Adrenal gland (tissue), 12 donors: ENCODE measurements around the gene ZCCHC3. TPM values are rescaled to one million over a fixed set of nuclear protein-coding genes. Genes with fewer than 3 reads are reported as not detected.
A peak's percentile ranks its signal among the peaks of the same experiment; 100 is the strongest.

Experiments used
- DNase-seq, 7 donors: peaks; one replicate each; pipeline ENCODE4 v3.0.0-alpha.2; 2019 to 2020
- H3K27ac ChIP-seq, 5 donors: fragments of 200-600 bp; sonication (generic) in 4 of 5; 1 replicate in 3 of 5; 2 replicates in 2 of 5; pipeline versions ENCODE4 v1.5.1 to v1.8.0; 2016 to 2020; ENCODE audit warnings: mild to moderate bottlenecking in 1 of 5
- H3K27me3 ChIP-seq: fragments of 200-600 bp; 2 replicates; pipeline ENCODE4 v1.8.0; 2021
- H3K36me3 ChIP-seq, 2 donors: fragments of 200-600 bp; replicated peaks in 1 of 2; 1 replicate in 1 of 2; 2 replicates in 1 of 2; pipeline versions ENCODE4 v1.5.1 to v1.8.0; 2018 to 2022
- H3K4me1 ChIP-seq, 2 donors: fragments of 200-600 bp; replicated peaks in 1 of 2; 1 replicate in 1 of 2; 2 replicates in 1 of 2; pipeline versions ENCODE4 v1.5.1 to v1.8.0; 2018 to 2021
- H3K4me3 ChIP-seq, 4 donors: fragments of 200-600 bp; sonication (generic) in 3 of 4; one replicate each; pipeline ENCODE4 v1.5.1; 2016 to 2018
- H3K9me3 ChIP-seq, 3 donors: fragments of 200-600 bp; sonication (generic) in 1 of 3; replicated peaks in 1 of 3; 1 replicate in 2 of 3; 2 replicates in 1 of 3; pipeline versions ENCODE4 v1.5.1 to v1.8.0; 2016 to 2021
- CTCF ChIP-seq, 6 experiments: fragments of 450-650 bp in 4 of 6; fragments of 200-600 bp in 2 of 6; sonication (generic) in 1 of 6; IDR thresholded peaks; 1 replicate in 5 of 6; 2 replicates in 1 of 6; pipeline versions ENCODE4 v1.5.1 to v1.8.0; 2016 to 2021; ENCODE audit warnings: antibody characterized with exemption in 6 of 6, mild to moderate bottlenecking in 2 of 6, moderate library complexity in 1 of 6
- POLR2A ChIP-seq, 2 donors: fragments of 450-650 bp; IDR thresholded peaks; one replicate each; pipeline ENCODE4 v1.6.1; 2017; ENCODE audit warnings: antibody characterized with exemption in 2 of 2, mild to moderate bottlenecking in 2 of 2, moderate library complexity in 1 of 2
- WGBS, 4 donors: extraction: QIAGEN DNeasy Blood & Tissue Kit in 2 of 4; methylation state at CpG; one replicate each; pipeline versions ENCODE4 v1.1.5 to v1.1.7; 2013 to 2017; 5-methylcytosine and 5-hydroxymethylcytosine counted together
- intact Hi-C, 2 donors: fragments of 100-400 bp; cut with DNase I; formaldehyde crosslinking; loops; one replicate each; pipeline versions ENCODE4 v1.14.1 to v1.15.0; 2022 to 2023
- polyA plus RNA-seq, 3 donors: library from polyadenylated mRNA; stranded (reverse); fragments of 200-250 nt in 2 of 3; fragments of 350-450 nt in 1 of 3; fragmentation: Illumina TruSeq in 1 of 3; extraction: RNeasy Lipid Tissue Mini Kit (QIAGEN cat#74804) in 1 of 3; gene quantifications; one replicate each; pipeline ENCODE4 v1.2.3, GENCODE V29; 2013 to 2014
- total RNA-seq, 9 donors: library from RNA; depleted of rRNA in 4 of 9; stranded (reverse); fragments of >200 nt in 4 of 9; fragments of 120-200 nt in 1 of 9; fragmentation: NEBNext Ultra II Directional in 1 of 9; extraction: Animal tissue kit (Norgen Biotek cat#: 25700) in 1 of 9; gene quantifications; one replicate each; pipeline versions ENCODE4 v1.1.0 to v1.2.4, GENCODE V29; 2013 to 2023
- donor health status: healthy with polysubstance abuse.
- donor health status: Bipolar disorder and iron deficiency.
- donor health status: DM: yes; HTN: yes; CAD: no.
- donor health status: DM: no; HTN: no; CAD: no.
- donor health status: DM: no; HTN: no; CAD: no.
- donor health status: DM: yes; HTN: yes; CAD: no.

Gene ZCCHC3
- total and polyA plus RNA-seq, 12 donors = 11.1 to 29.3 (median 16.3) TPM

GRCh38 chr20:257419-257818 is 40.0 kb upstream of the ZCCHC3 start, which contains the start of gene DEFB132:
DEFB132 (plus strand) TSS chr20:257724; CDS start chr20:257779, 55 bp downstream.
- Histone ChIP-seq H3K4me3 (no peak within 1 kb of the TSS), H3K4me1 (no peaks in the 10 kb centered on the region), H3K27ac (no peak within 1 kb of the TSS), H3K36me3 (no peaks in the 10 kb centered on the region), H3K9me3 (no peaks in the 10 kb centered on the region), H3K27me3 (peaks cover 11% of the 10 kb centered on the region)
- TF ChIP-seq CTCF (IDR thresholded peaks at IDR 0.05) = no peak
- TF ChIP-seq POLR2A (IDR thresholded peaks at IDR 0.05) = no peak
- DNase-seq = no peak
- intact Hi-C loops = no loop called here
- 67 to 79% (median 73%) methylated on average over 7 of the region's 7 CpGs for WGBS, 4 donors

- H3K36me3 ChIP-seq = no peaks in the 10 kb centered on the region
- no peaks in the 10 kb centered on the region for H3K9me3 ChIP-seq
- H3K4me3 ChIP-seq = no peak overlapping the region
- intact Hi-C loops = no loop called here
- no peak for DNase-seq
- H3K4me1 ChIP-seq = no peaks in the 10 kb centered on the region
- no peak for TF ChIP-seq CTCF (IDR thresholded peaks at IDR 0.05)
- no peak for TF ChIP-seq POLR2A (IDR thresholded peaks at IDR 0.05)
- H3K27me3 ChIP-seq = peaks cover 11% of the 10 kb centered on the region
- 48 to 64% (median 53%) methylated on average over 4 of the region's 4 CpGs for WGBS, 4 donors
- no peak overlapping the region for H3K27ac ChIP-seq
Measured at GRCh38 chr20:258269-258858, 39.0 kb upstream of the ZCCHC3 start.

GRCh38 chr20:258963-259362 is 38.4 kb upstream of the ZCCHC3 start:
- H3K27me3 ChIP-seq = peaks cover 11% of the 10 kb centered on the region

GRCh38 chr20:259981-260380 is 37.4 kb upstream of the ZCCHC3 start:
- DNase-seq = no peak
- intact Hi-C loops = no loop called here
- Histone ChIP-seq H3K4me3 (no peak overlapping the region), H3K4me1 (no peaks in the 10 kb centered on the region), H3K27me3 (peaks cover 3% of the 10 kb centered on the region), H3K27ac (no peak overlapping the region), H3K9me3 (no peaks in the 10 kb centered on the region), H3K36me3 (no peaks in the 10 kb centered on the region)
- 34 to 71% (median 60%) methylated on average over 2 of the region's 2 CpGs for WGBS, 4 donors
- no peak for TF ChIP-seq POLR2A (IDR thresholded peaks at IDR 0.05)
- no peak for TF ChIP-seq CTCF (IDR thresholded peaks at IDR 0.05)

More at GRCh38 chr20:258963-259362, 38.4 kb upstream of the ZCCHC3 start:
- 39 to 62% (median 50%) methylated on average over 8 of the region's 8 CpGs for WGBS, 4 donors
- peak in 1 of 7 donors; percentile 21 for DNase-seq
- Histone ChIP-seq H3K27ac (no peak overlapping the region), H3K9me3 (no peaks in the 10 kb centered on the region), H3K36me3 (no peaks in the 10 kb centered on the region), H3K4me3 (no peak overlapping the region), H3K4me1 (no peaks in the 10 kb centered on the region)
- intact Hi-C loops = no loop called here
- TF ChIP-seq CTCF (IDR thresholded peaks at IDR 0.05) = no peak
- TF ChIP-seq POLR2A (IDR thresholded peaks at IDR 0.05) = no peak
